ENCODE measurements around the gene KCNIP1.
"Not testable (repeated sequence)": the region's sequence is repeated elsewhere in the genome, so short reads cannot be mapped to it uniquely, and the experiment has no call there.

The KCNIP1 gene

DNA sequence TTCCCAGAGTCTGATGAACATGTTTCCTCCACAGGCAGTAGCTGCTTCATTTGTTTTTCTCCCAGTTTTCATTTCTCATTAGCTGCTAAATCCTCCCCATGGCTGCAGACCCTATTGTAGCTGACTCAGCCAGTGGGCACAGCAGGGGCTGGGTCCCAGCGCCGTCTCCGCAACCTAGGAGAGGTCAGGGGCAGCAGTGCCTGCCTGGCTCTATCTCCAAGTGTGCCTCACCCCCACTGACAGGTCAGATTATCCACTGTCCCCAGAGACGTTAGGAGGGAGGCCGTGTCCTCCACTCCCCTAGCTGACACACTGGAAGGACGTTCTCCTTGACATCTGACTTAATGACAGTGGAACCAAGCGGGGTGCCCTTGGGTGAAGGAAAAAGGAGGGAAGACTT is 31.1 kb downstream of the KCNIP1 start:
- no peak for DNase-seq (ENCODE audit: extremely low read depth in 1 of 2, low read depth in 1 of 2)

- DNase-seq (ENCODE audit: extremely low read depth in 1 of 2, low read depth in 1 of 2) = no peak
Measured at GRCh38 chr5:170536525-170536924, 32.7 kb downstream of the KCNIP1 start.

- DNase-seq (ENCODE audit: extremely low read depth in 1 of 2, low read depth in 1 of 2) = no peak
Measured at GRCh38 chr5:170537451-170538095, 33.8 kb downstream of the KCNIP1 start.

DNA sequence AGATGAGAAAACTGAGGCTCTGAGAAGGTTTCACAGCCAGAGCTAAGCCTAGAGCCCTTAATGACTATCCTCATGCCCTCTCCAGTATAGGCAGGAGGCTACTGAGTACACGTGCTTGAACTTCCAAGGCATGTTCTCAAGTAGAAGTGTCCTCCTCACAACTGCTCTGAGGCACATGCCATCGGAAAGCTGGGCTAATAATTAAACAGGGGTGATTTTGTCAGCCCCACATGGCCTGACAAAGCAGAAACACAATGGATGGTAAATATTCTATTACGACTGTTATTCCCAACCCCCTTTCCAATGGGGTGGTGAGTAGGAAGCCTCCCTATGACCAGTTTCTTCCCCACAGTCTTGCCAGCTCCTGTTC is 34.3 kb downstream of the KCNIP1 start:
- DNase-seq (ENCODE audit: extremely low read depth in 1 of 2, low read depth in 1 of 2) = no peak

GRCh38 chr5:170538696-170539586 is 35.1 kb downstream of the KCNIP1 start:
- DNase-seq (ENCODE audit: extremely low read depth in 1 of 2, low read depth in 1 of 2) = no peak

DNA sequence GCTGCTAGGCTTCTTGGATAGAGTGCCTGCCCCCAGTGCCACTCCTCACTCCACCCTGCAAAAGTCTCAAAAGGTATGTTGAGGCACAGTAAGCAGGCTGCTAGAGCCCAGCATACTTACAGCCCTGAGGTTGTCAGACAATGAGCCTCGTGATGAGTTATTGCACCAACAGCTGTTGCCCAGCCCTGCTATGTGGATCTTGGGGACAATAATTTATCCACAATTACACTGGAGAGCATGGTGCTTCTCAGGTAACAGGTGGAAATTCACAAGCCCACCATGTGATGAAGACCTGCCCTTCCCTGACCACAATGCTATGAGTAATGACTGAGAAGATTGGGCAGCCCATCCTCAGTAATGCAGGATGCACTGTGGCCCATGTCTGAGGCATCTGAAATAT is 36.5 kb downstream of the KCNIP1 start:
- DNase-seq (ENCODE audit: extremely low read depth in 1 of 2, low read depth in 1 of 2) = no peak

- no peak for DNase-seq (ENCODE audit: extremely low read depth in 1 of 2, low read depth in 1 of 2)
Measured at GRCh38 chr5:170541146-170541769, 37.4 kb downstream of the KCNIP1 start.

DNA sequence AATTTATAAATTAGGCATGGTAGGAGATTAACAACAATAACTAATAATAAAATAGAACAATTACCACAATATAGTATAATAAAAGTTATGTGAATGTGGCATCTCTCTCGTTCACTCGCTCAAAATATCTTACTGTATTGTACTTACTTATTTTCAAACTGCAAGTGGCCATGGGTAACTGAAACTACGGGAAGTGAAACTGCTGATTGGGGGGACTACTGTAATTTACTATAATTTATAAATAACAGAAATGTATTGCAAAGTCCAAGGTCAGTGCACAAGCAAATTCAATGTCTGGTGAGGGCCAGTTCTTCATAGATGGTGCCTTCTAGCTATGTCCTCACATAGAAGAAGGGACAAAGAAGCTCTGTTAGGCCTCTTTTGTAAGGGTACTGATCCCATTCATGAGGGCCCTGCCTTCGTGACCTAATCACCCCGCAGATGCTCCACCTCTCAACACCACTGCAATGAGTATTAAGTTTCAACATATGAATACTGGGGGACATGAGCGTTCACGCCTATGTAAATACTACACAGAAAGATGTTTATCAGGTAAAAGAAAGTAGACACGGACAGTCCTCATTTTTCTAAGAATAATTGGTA is 39.0 kb downstream of the KCNIP1 start:
- DNase-seq (ENCODE audit: extremely low read depth in 1 of 2, low read depth in 1 of 2) = no peak

DNA sequence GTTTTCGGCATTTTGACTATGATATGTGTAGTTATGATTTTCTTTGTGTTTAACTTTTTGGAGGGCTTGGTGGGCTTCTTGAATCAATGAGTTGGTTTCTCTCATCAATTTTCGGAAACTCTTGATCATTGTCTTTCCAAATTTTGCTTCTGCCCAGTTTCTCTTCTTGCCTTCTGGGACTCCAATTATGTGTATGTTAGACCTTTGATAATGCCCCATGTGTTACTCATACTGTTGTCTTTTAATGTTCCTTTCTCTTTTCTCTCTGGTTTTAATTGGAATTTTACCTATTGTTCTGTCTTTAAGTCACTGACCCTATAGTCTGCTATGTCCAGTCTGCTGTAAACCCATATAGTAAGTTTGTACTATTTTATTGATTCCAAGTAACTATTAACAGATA is 41.5 kb downstream of the KCNIP1 start:
- no peak for DNase-seq (ENCODE audit: extremely low read depth in 1 of 2, low read depth in 1 of 2)

DNA sequence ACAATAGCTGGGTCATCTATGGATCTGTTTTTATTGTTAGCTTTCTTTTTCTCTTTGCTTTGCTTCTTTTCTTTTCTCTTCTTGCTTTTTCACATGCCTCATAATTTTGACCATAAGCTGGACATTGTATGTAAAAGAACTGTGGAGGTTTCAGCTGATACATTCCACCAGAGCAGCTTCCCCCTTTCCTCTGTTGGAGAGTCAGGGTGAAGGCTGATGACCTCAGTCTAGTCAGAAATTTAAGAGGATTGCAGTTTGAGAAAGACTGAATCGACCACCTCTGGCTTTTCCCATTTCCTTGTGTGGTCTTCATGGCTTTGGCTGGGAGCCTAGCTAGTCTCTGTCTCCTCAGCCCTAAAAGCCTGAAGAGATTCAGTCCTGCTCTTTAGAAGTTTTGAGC is 42.0 kb downstream of the KCNIP1 start:
- no peak for DNase-seq (ENCODE audit: extremely low read depth in 1 of 2, low read depth in 1 of 2)

DNA sequence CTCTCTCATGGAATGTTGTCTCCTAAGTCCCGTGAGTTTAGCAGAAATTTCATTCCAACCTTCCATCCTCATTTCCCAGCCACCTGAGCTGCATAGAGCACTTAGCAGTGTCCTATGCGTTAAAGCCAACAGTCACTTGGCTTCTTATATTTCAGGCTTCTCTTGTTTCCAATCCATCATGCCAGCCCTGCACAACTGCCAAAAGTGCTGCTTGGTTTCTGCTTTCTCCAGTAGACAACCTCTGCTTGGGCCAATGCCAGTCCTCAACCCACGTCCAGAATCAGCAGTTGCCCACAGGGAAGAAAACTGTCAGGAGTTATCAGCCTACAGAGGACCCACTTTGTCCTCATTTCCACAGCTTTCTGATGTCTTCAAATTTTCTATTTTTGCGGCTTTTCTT is 42.5 kb downstream of the KCNIP1 start:
- DNase-seq (ENCODE audit: extremely low read depth in 1 of 2, low read depth in 1 of 2) = no peak

GRCh38 chr5:170550382-170550781 is 46.6 kb downstream of the KCNIP1 start:
- DNase-seq (ENCODE audit: extremely low read depth in 1 of 2, low read depth in 1 of 2) = not testable (repeated sequence)

DNA sequence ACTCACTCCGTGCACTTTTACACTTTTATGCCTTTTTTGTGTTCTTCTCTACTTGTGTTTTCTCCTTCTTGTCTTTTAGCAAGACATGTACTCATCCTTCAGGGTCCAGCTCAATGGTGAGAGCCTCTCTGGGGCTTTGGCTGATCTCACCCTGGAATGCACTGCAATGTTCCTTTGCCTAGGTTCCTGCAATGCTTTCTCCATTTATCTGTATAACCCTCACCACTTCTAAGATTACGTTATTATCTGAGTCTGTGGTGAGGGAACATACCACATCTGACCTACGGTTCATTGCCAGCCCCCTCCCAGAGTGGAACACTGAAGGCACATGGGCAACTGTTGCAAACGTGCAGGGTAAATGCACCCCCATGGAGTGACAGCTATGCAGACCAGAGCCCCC is 47.3 kb downstream of the KCNIP1 start:
- no peak for DNase-seq (ENCODE audit: extremely low read depth in 1 of 2, low read depth in 1 of 2)

DNA sequence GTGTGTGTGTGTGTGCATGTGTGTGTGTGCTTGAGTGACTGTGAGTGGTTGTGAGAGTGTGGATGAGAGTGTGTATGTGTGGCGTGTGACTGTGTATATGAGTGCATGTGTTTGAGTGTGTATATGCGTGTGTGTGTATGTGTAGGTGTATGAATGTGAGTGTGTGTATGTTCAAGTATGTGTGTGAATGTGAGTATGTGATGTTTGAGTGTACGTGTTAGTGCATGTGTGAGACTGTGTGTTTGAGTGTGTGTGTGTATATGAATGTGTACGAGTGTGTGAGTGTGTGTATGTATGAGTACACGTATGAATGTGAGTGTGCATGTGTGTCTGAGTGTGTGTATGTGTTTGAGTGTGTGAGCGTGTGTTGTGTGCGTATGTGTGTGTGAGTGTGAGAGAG is 47.8 kb downstream of the KCNIP1 start:
- no peak for DNase-seq (ENCODE audit: extremely low read depth in 1 of 2, low read depth in 1 of 2)

DNA sequence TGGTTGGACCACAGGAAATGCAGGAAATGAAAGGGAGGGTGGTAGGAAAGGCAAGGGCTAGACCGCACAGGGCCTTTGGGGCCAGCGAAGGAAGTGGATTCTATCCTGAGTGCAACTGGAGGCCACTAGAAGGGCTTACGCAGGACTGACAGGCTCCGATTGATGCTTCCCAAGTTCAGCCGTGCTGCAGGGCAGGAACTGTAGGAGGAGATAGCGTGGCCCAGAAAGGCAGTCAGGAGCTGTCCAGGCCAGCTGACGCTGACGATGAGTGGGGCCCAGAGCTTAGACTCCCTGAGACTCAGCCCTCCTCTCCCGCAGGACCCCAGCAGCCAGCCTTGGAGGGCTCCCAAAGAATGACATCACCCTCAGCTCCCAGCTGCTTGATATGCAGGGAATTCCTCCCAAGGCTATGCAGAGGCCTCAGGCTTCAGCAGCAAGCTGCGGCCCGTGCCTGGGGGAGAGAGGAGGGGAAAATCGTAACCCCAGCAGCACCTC is 48.8 kb downstream of the KCNIP1 start:
- DNase-seq (ENCODE audit: extremely low read depth in 1 of 2, low read depth in 1 of 2) = no peak

DNA sequence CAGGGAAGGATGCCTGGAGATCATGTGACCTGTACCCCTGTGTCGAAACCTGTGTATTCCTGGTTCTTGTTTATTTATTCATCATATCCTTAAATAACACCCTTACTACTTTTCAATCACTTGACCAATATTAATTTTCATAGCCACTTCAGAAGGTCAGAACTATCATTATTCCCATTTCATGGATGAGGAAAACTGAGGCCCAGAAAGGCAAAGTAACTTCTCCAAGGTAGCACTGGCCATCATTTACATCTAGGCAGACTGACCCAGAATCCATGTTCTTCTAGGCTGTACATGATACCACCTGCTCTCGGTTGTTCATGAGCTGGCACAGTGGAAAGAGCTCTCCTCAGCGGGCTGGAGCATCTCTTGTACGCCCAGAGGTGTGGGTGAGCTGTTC is 49.4 kb downstream of the KCNIP1 start:
- no peak for DNase-seq (ENCODE audit: extremely low read depth in 1 of 2, low read depth in 1 of 2)

DNA sequence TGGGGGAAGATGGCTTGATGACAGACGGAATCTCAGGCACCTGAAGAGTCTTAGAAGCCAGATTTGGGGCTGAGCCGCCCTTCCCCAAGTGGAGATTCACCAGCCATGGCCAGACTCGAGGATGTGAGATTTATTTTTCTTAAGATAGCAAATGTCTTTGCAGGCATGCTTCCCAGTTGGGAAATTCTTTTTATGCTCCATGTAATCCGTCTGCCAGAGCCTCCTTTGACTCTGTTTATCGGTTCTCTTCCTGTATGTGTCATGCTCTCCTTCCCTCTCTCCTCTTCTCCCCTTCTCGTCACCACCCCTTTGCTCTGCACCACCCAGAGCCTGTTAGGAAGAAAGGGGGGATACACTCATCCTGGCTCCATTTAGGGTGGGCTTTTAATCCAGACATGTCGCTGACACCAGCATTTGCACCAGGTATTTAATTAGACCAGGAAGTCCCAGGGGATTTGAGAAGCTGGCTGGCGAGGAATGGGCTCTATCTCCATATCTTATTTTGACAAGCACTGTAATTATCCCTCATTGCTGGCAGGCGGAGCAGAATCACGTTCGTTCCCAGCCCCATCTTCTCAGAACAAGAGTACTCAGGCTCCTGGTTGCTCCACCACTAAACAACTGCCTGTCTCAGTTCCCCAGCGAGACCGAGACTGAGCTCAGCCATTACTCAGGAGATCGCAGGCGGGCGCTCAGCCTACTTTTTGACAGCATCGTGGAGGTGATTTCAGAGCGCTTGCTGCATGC is 50.9 kb downstream of the KCNIP1 start:
- no peak for DNase-seq (ENCODE audit: extremely low read depth in 1 of 2, low read depth in 1 of 2)

DNA sequence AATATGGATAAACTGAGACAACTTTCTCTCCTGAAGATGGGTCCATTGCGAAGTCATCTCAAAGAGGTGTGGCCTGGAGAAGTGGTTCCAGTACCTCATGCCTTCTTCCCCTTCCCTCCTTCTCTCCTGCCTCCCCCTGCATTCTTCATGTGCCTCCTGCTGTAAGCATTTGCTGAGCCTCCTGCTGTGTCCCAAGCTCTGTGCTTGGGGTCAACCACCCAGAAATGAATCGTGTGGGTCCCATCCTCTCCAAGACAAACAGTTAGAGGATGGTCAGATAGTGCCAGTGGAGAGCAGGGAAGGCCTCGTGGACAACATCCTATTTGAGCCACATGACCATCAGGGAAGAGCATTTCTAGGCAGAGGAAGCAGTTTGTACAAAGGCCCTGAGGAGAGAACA is 53.5 kb downstream of the KCNIP1 start:
- no peak for DNase-seq (ENCODE audit: extremely low read depth in 1 of 2, low read depth in 1 of 2)

DNA sequence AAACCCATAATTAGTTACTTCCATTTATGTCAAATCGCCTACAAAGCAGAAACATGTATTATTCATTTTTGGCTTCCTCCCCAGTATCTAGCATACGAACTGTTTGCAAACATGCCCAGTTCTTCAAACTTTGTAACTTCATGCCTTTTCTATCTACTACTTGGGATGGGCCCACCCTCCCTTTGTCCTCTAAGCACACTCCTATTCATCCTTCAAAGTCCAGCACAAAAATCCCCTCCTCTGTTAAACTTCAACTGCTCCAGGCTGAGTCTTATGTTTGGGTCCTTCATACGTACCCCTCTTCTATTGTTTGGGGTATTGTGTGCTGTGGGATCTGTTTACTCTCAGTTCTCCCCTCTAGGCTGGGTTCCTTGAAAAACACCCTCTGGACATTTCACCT is 55.5 kb downstream of the KCNIP1 start:
- no peak for DNase-seq (ENCODE audit: extremely low read depth in 1 of 2, low read depth in 1 of 2)

DNA sequence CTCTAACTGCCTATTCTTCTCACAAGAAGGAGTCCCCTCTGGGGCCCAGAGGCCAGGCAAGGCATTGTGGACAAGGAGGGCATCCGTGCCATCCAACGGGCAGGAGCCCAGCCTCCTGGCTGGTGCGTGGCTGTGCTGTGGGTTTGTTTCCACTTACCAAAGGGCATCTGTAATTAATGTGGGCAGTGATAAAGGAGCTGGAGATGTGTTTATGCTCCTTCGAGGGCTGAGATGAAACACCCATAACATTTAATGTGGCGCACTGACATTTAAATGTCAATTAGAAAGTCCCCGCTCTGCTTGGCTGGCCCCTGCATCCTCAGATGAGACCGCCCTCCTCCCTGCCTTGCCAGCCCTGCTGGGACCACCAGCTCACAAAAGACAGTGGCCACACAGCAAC is 57.1 kb downstream of the KCNIP1 start:
- DNase-seq (ENCODE audit: extremely low read depth in 1 of 2, low read depth in 1 of 2) = no peak
